Adipocyte (in vitro differentiated cells): ENCODE results near the gene ERCC6.

Source experiments
- DNase-seq: peaks from one replicate; pipeline ENCODE4 v3.0.0-alpha.2; 2015; ENCODE audit warnings: low read depth
- H3K27me3 ChIP-seq: replicated peaks from 2 replicates; pipeline ENCODE4 v1.7.0; 2013; ENCODE audit warnings: mild to moderate bottlenecking, low read length, moderate library complexity; ENCODE audit not compliant: control insufficient read depth, insufficient read depth
- H3K36me3 ChIP-seq: 2 replicates; pipeline ENCODE4 v1.7.0; 2013; ENCODE audit warnings: low read length, mild to moderate bottlenecking, moderate library complexity; ENCODE audit not compliant: control insufficient read depth, insufficient read depth, severe bottlenecking
- H3K4me1 ChIP-seq: 2 replicates; pipeline ENCODE4 v1.7.0; 2013; ENCODE audit warnings: mild to moderate bottlenecking, low read length, moderate library complexity; ENCODE audit not compliant: control insufficient read depth, insufficient read depth
- H3K4me3 ChIP-seq: 2 replicates; pipeline ENCODE4 v1.7.0; 2013; ENCODE audit warnings: mild to moderate bottlenecking, low read length, moderate library complexity
- H3K9ac ChIP-seq: 2 replicates; pipeline ENCODE4 v1.7.0; 2013; ENCODE audit warnings: mild to moderate bottlenecking, low read length, moderate library complexity
- H3K9me3 ChIP-seq: 2 replicates; pipeline ENCODE4 v1.7.0; 2013; ENCODE audit warnings: mild to moderate bottlenecking, low read length, moderate library complexity; ENCODE audit not compliant: control insufficient read depth

Gene ERCC6

GRCh38 chr10:49568235-49568634, 29.3 kb upstream of the ERCC6 start:
- DNase-seq: peak; percentile 66

DNA sequence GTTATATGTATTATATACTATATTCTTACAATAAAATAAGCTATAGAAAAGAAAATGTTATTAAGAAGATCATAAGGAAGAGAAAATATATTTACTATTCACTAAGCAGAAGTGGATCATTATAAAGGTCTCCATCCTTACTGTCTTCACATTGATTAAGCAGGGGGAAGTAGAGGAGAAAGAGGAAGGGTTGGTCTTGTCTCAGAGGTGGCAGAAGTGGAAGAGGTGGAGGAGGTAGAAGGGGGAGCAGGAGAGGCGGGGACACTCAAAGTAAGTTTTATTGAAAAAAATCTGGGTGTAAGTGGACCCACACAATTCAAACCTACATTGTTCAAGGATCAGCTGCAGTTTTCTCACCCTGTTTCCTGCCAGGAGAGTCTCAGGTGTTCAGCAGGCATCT, 28.9 kb upstream of the ERCC6 start:
- Histone ChIP-seq H3K4me3 (peak overlapping the region; percentile 31), H3K36me3 (no peaks in the 10 kb centered on the region), H3K27me3 (no peaks in the 10 kb centered on the region), H3K9ac (peak overlapping the region; percentile 36), H3K9me3 (peaks cover 19% of the 10 kb centered on the region), H3K4me1 (peaks cover 33% of the 10 kb centered on the region)
- DNase-seq: no peak

More at GRCh38 chr10:49568235-49568634, 29.3 kb upstream of the ERCC6 start:
- no peaks in the 10 kb centered on the region for H3K36me3 ChIP-seq
- peak overlapping the region; percentile 53 for H3K9ac ChIP-seq
- H3K4me1 ChIP-seq: peaks cover 29% of the 10 kb centered on the region
- H3K4me3 ChIP-seq: peak overlapping the region; percentile 61
- peaks cover 19% of the 10 kb centered on the region for H3K9me3 ChIP-seq
- H3K27me3 ChIP-seq: no peaks in the 10 kb centered on the region

GRCh38 chr10:49564461-49565009, 25.6 kb upstream of the ERCC6 start:
- H3K27me3 ChIP-seq: no peaks in the 10 kb centered on the region
- peaks cover 53% of the 10 kb centered on the region for H3K4me1 ChIP-seq
- peak; percentile 58 for DNase-seq
- no peaks in the 10 kb centered on the region for H3K36me3 ChIP-seq
- no peak overlapping the region for H3K4me3 ChIP-seq
- H3K9me3 ChIP-seq: peaks cover 5% of the 10 kb centered on the region
- H3K9ac ChIP-seq: no peak overlapping the region

DNA sequence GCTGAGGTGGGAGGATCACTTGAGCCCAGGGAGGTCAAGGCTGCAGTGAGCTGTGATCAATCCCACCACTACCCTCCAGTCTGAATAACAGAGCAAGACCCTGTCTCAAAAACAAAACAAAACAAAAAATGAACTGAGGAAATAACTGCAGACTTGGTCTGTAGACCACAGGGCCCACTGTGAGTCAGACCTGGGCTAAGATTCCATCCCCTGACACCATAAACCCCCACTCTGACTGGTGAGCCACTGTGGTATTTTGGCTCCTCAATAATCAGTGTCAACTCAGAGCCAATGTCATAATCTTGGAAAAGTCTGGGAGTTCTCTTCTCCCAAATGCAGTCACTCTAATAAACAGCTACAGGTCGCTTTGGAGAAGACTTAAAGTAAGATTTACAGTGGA, 24.0 kb upstream of the ERCC6 start:
- H3K9me3 ChIP-seq: no peaks in the 10 kb centered on the region
- H3K9ac ChIP-seq: no peak overlapping the region
- H3K27me3 ChIP-seq: no peaks in the 10 kb centered on the region
- no peaks in the 10 kb centered on the region for H3K36me3 ChIP-seq
- peaks cover 52% of the 10 kb centered on the region for H3K4me1 ChIP-seq
- H3K4me3 ChIP-seq: no peak overlapping the region
- DNase-seq: no peak

- H3K4me1 ChIP-seq: peaks cover 72% of the 10 kb centered on the region
- no peak for DNase-seq
- H3K27me3 ChIP-seq: no peaks in the 10 kb centered on the region
- no peak overlapping the region for H3K9ac ChIP-seq
- no peak overlapping the region for H3K4me3 ChIP-seq
- H3K36me3 ChIP-seq: no peaks in the 10 kb centered on the region
- no peaks in the 10 kb centered on the region for H3K9me3 ChIP-seq
These were observed 21.6 kb upstream of the ERCC6 start for GRCh38 chr10:49560526-49560925.

DNA sequence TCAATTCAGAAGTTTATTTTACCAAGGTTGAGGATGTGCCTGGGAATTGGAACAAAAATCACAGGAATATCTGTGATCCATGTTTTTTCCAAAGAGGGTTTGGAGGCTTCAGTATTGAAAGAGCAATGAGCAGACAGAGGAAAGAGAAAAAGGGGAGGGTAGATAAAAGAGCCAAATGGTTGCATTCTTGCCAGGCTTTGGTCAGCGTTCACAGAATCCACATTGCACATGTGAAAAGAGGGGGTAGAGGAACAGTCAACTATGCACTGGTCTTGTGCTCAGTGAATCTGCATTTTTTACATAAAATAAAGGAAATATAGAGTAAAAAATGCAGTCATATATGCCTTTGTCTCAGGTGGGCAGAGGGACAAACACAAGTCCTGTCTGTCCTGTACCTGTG, 20.6 kb upstream of the ERCC6 start:
- DNase-seq: no peak
- Histone ChIP-seq H3K4me3 (no peak overlapping the region), H3K4me1 (peaks cover 72% of the 10 kb centered on the region), H3K36me3 (no peaks in the 10 kb centered on the region), H3K27me3 (no peaks in the 10 kb centered on the region), H3K9me3 (no peaks in the 10 kb centered on the region), H3K9ac (peak overlapping the region; percentile 10)

DNA sequence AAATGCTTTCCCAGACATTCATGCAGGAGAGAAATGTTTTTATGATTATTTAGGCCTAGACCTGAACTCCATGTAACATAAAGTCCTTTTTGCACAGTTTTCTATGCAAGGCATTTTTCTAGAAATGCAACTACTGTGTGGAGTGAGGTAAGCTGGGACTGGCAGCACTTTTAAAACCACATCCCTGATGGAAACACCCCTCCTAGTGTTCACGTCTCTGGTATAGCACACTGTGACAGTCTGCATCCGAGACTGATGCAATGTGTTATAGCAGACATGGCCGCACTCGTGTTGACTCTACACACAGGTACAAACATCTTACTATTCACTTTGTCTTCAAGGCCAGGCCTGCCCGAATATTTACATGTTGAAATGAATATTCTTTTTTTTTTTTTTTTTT, 19.3 kb upstream of the ERCC6 start:
- Histone ChIP-seq H3K9me3 (no peaks in the 10 kb centered on the region), H3K4me3 (no peak overlapping the region), H3K27me3 (no peaks in the 10 kb centered on the region), H3K36me3 (no peaks in the 10 kb centered on the region), H3K4me1 (peaks cover 61% of the 10 kb centered on the region), H3K9ac (no peak overlapping the region)
- DNase-seq: no peak

GRCh38 chr10:49557681-49558080, 18.8 kb upstream of the ERCC6 start:
- H3K27me3 ChIP-seq: no peaks in the 10 kb centered on the region
- H3K4me1 ChIP-seq: peaks cover 60% of the 10 kb centered on the region
- H3K9ac ChIP-seq: peak overlapping the region; percentile 14
- no peaks in the 10 kb centered on the region for H3K36me3 ChIP-seq
- no peak overlapping the region for H3K4me3 ChIP-seq
- no peaks in the 10 kb centered on the region for H3K9me3 ChIP-seq
- no peak for DNase-seq

- Histone ChIP-seq H3K4me1 (peaks cover 64% of the 10 kb centered on the region), H3K27me3 (no peaks in the 10 kb centered on the region), H3K9me3 (no peaks in the 10 kb centered on the region), H3K4me3 (peak overlapping the region; percentile 29), H3K9ac (peak overlapping the region; percentile 44), H3K36me3 (no peaks in the 10 kb centered on the region)
- no peak for DNase-seq
These were observed 17.8 kb upstream of the ERCC6 start for GRCh38 chr10:49556723-49557122.

- H3K4me1 ChIP-seq: peaks cover 35% of the 10 kb centered on the region
- no peaks in the 10 kb centered on the region for H3K9me3 ChIP-seq
- no peaks in the 10 kb centered on the region for H3K27me3 ChIP-seq
- DNase-seq: peak; percentile 95
- no peaks in the 10 kb centered on the region for H3K36me3 ChIP-seq
- H3K9ac ChIP-seq: peak overlapping the region; percentile 60
- H3K4me3 ChIP-seq: no peak overlapping the region
These were observed 13.4 kb upstream of the ERCC6 start for GRCh38 chr10:49552277-49552676.

DNA sequence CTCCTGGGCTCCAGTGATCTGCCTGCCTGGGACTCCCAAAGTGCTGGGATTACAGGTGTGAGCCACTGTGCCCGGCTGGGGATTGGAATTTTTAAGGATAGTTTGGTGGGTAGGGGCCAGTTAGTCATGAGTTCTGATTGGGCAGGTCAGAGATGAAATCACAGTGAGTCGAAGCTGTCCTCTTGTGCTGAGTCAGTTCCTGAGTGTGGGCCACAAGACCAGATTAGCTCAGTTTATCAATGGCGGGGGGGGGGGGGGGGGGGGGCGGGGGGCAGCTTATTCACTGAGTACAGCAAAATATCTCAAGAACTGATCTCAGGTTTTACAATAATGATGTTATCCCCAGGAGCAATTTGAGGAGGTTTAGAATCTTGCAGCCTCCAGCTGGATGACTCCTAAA, 11.6 kb upstream of the ERCC6 start:
- H3K27me3 ChIP-seq: no peaks in the 10 kb centered on the region
- H3K4me3 ChIP-seq: no peak overlapping the region
- H3K4me1 ChIP-seq: peaks cover 19% of the 10 kb centered on the region
- no peaks in the 10 kb centered on the region for H3K36me3 ChIP-seq
- DNase-seq: no peak
- H3K9me3 ChIP-seq: no peaks in the 10 kb centered on the region
- peak overlapping the region; percentile 37 for H3K9ac ChIP-seq
